ENCODE measurements around the gene LTO1. TPM values are rescaled to one million over a fixed set of nuclear protein-coding genes. Genes with fewer than 3 reads are reported as not detected.

Gene LTO1
- total RNA-seq, 1 experiment from 2014 or later: 25.3 TPM

DNA sequence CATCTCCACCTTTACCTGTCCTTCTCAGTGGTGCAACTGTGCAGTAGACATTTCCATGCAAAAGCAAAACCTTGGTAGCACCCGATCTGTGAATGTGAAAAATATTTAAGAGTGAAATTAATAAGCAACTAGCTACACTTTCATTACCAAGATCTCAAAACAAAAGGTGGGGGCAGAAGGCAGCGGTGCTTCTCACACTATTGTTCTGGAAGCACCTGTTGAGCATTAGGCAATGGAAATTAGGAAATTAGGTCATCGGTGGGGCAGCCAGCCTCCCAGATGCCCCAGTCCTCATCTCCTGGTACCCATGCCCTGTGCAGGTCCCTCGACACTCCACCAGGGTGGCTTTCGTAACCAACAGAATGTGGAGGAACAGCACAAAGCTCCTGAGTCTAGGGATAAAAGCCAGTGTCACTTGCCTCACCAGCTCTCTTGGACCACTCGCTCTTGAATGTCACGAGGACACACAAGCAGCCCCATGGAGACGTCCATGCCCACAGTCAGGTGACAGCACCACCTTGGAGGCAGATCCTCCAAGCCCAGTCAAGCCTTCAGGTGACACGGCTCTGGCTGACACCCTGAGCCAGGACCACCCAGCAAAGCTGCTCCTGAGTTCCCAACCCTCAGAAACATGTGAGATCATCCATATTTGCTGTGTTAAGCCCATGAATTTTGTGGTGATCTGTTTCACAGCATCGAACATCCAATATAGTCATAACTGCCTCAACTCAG is 3.3 kb downstream of the LTO1 start:
- no peak overlapping the region for H2BK12ac ChIP-seq (ENCODE audit: insufficient read length, low read depth, low read length)
- no peak overlapping the region for H2AK5ac ChIP-seq (ENCODE audit: insufficient read length, low read length)
- no peak overlapping the region for H2BK120ac ChIP-seq (ENCODE audit: low read depth, low read length, poor library complexity, severe bottlenecking)
- H3K27ac ChIP-seq (ENCODE audit: insufficient read length, low read depth, low read length): no peak overlapping the region
- no peak overlapping the region for H3K4me2 ChIP-seq (ENCODE audit: insufficient read depth, insufficient read length, low read length)
- no peaks in the 10 kb centered on the region for H4K20me1 ChIP-seq (ENCODE audit: control insufficient read depth, insufficient read depth, insufficient read length)
- no peaks in the 10 kb centered on the region for H3K27me3 Mint-ChIP-seq (ENCODE audit: low read depth)
- no peaks in the 10 kb centered on the region for H3K27me3 ChIP-seq (ENCODE audit: insufficient read depth, low read length)
- H3K23me2 ChIP-seq (ENCODE audit: insufficient read length, low read depth, low read length, poor library complexity, severe bottlenecking): peaks cover 8% of the 10 kb centered on the region
- H4K91ac ChIP-seq (ENCODE audit: insufficient read length, low read depth, low read length): no peak overlapping the region
- WGBS (ENCODE audit: extremely low coverage, insufficient read length, low lambda C conversion rate): no CpG with 5 or more reads among the region's 10 CpGs
- no peak overlapping the region for H3K4me3 Mint-ChIP-seq
- peaks cover 10% of the 10 kb centered on the region; the same call in 1 of the 2 replicates for H3K79me2 ChIP-seq (ENCODE audit: insufficient read depth, low read length)
- H3K4me1 ChIP-seq (ENCODE audit: insufficient read depth, low read length): no peaks in the 10 kb centered on the region; the same call in 1 of the 2 replicates
- no peak overlapping the region for H3K23ac ChIP-seq (ENCODE audit: insufficient read length, low read depth, low read length)
- H3K27ac Mint-ChIP-seq: no peak overlapping the region
- H3K36me3 Mint-ChIP-seq (ENCODE audit: insufficient read depth in 1 of 3, low read depth in 3 of 3): peaks cover 6 to 47% (median 39%) of the 10 kb centered on the region in 3 experiments; a peak in 6 of 7 replicates
- no peak overlapping the region for H3K56ac ChIP-seq (ENCODE audit: insufficient read length, low read depth, low read length)
- no peak overlapping the region for H4K8ac ChIP-seq (replicated peaks; ENCODE audit: insufficient read length, low read depth, low read length)
- no peak for DNase-seq
- H3K9me3 Mint-ChIP-seq: no peaks in the 10 kb centered on the region
- TF ChIP-seq CTCF (conservative IDR thresholded peaks at IDR 0.05): no peak
- no peak overlapping the region for H2AFZ ChIP-seq (ENCODE audit: low read length)
- H3K18ac ChIP-seq (ENCODE audit: insufficient read length, low read depth, low read length): no peak overlapping the region
- H3K14ac ChIP-seq (ENCODE audit: insufficient read depth, low read length): no peak overlapping the region
- H2BK15ac ChIP-seq (ENCODE audit: low read depth, low read length): no peak overlapping the region
- H2BK20ac ChIP-seq (ENCODE audit: low read depth, low read length, poor library complexity, severe bottlenecking): no peak overlapping the region
- H4K5ac ChIP-seq (ENCODE audit: insufficient read length, low read depth, low read length): no peak overlapping the region
- H3T11ph ChIP-seq (ENCODE audit: low read length): no peak overlapping the region
- H3K9ac ChIP-seq (ENCODE audit: extremely low read depth, insufficient read length, low read length): no peak overlapping the region
- H3K4me1 Mint-ChIP-seq: peaks cover 10 to 19% of the 10 kb centered on the region in 2 experiments
- peaks cover 14% of the 10 kb centered on the region for H3K79me1 ChIP-seq (ENCODE audit: insufficient read depth, low read depth, low read length, poor library complexity, severe bottlenecking)
- H2BK5ac ChIP-seq (ENCODE audit: insufficient read length, low read length): no peak overlapping the region
- H3K9me3 ChIP-seq (ENCODE audit: control insufficient read depth, low read depth, low read length): no peaks in the 10 kb centered on the region
- H3K4ac ChIP-seq (ENCODE audit: low read depth, low read length): no peak overlapping the region
